NOMO-1 treated with dmso at 0.1 percent for 144 hours (cell line): ENCODE results near the gene VGLL2.

Experiments
- DNase-seq: peaks from one replicate; lab custom pipeline; 2025; ENCODE audit not compliant: unreplicated experiment; lab: John Stamatoyannopoulos, UW

Gene VGLL2

DNA sequence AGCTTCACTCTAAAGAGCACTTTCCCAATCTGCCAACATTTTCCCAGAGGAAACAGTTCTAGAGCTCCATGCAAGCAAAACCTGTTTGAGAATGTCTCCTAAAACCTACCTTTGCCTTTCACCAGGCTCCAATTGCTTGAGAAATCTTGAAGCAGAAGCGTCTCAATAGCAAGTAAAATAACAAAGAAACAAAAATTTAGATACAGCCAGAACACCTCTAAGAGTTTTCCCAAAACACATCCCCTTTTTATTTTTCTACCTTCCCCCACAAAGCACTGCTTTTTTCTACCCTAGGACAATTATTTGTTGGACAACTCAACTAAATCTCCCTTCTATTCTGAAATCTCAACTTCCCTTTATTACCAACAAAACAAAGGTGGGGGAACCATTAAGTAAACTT, 3.6 kb downstream of the VGLL2 start:
- no peak for DNase-seq

DNA sequence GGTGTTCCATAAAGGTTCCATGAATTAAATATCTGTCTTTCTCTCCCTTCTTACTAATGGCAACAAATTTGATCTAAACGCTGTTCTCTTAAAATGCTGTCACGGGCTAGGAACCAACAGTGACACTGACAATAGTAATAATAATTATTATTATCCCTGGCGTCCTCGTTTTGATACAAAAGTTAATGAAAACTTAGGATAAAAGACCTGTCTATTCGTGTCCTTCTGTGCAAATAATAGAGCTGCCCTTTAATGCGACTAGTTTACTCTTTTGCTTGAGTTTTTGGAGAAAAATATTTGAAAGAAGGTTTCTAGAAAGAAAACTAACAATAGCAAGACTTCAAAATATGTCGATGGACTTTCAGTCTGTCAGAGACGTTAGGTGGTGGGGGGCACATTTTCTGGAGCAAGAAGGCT, 4.3 kb downstream of the VGLL2 start:
- no peak for DNase-seq

DNA sequence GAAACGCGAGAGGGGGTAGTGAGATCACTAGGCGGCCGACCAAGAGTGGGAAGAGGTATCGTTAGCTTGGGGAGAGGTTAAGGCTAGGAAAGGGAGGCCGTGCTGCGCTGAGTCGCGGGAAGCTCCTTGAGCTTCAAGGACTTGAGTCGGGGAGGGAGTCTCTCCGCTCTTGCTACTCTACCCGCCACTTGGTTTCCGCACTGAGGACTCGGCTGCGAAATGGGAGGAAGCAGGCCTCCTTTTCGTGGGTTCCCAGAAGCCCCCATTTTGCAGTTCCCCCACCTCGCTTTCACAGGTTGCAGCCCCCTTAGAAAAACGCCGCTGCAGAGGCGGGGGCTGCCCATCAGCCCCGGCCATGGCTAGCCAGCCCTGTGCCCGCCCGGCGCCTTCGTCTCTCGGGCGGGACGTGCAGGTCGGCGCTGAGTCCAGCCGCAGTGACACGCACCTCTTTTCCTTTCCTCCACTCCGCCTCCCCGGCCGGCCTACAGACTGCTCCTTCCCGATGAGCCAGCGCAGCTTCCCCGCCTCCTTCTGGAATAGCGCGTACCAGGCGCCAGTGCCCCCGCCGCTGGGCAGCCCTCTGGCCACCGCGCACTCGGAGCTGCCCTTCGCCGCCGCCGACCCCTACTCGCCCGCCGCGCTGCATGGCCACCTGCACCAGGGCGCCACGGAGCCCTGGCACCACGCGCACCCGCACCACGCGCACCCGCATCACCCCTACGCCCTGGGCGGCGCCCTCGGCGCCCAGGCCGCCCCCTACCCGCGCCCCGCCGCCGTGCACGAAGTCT, 4.9 kb downstream of the VGLL2 start:
- DNase-seq = no peak

DNA sequence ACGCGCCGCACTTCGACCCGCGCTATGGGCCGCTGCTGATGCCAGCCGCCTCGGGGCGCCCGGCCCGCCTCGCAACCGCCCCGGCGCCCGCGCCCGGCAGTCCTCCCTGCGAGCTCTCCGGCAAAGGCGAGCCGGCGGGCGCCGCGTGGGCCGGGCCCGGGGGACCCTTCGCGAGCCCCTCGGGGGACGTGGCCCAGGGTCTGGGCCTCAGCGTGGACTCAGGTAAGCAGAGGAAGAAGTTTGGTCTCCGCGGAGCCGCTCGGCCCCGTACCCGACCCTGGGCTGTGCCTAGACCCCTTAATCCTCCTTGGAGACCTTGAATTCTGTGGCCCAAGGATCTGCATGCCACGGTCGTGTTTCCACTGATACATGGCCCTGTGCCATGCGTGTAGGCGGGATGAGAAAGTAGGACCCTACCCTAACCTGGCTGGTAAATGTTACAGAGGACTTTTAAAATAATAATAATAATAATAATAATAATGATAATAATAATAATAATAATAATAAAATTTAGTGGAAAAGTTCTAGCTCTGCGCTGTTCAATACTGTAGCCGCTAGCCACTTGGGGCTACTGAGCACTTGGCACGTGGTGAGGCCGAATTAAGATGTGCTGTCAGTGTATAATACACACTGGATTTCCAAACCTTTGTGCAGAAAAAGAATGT, 5.6 kb downstream of the VGLL2 start:
- DNase-seq = no peak

DNA sequence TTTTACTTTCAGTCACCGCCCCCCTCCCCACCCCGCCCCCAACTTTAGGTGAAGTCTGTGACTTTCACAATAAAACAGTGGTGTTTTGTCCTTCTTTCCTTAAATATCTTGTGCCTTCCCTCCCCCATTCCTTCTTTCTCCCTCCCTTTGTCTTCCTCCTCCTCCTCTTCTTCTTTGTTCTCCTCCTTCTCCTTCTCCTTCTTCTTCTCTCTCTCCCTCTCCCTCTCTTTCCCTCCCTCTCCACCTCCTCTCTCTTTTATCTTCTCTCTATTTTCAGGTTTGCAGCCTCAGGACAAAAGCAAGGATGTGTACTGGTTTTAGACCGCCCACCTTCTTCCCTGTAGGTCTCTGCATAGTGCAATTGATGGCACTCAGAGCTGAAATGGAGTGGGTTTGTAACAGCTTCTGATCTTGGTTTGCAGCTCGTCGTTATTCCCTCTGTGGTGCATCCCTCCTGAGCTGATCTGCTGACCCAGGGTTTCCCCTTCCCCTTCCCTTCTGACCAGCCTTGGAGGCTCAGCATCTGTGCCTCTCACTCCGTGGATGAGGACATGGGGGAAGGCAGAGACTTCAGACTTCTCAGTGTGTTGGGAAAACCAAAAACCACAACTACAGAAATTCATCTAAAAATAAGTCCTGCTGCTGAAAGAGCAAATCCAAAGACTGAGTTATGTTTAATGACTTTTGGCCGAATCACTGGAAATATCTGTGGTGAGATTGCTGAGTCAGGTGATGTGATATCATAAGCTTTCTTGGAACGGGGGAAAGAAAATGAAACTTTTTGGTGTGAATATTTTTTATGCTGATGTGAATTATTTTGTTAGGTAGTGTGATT, 6.9 kb downstream of the VGLL2 start:
- DNase-seq = no peak

DNA sequence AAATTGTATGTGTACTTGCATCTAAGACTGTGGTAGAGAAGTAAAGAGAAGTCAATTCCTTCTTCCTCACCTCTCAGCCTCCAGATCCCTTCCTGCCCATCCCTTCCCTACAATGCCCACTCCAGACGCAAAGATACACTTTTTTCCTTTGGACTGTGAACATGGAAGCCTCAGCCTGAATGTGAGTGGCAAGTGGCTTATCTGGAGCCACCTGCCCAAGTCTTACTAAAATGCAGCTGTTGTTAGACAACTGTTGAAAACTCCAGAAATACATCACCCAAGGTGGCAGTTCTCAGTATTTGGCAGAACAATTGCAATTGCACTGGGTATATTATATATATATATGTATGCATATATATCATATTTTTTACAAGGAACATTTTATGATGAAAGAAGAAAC, 7.5 kb downstream of the VGLL2 start:
- DNase-seq = no peak

DNA sequence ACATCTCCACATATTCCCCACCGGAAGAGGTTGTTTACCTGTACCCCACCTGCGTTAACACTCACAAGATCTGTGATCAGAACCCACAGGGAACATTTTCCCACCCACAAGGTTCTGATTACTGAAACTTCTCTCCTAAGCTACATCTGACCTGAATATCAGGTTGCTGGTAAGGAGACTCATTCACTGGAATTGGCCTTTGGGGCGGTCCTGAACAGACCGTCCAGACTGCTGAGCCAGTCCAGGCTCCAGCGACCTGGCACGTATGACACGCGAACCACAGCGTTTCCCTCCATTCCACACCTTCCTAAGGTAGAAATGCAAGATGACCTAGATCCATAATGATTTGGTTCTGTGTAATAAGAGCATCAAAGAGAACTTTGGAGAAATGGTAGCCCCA, 9.8 kb downstream of the VGLL2 start:
- DNase-seq = no peak

DNA sequence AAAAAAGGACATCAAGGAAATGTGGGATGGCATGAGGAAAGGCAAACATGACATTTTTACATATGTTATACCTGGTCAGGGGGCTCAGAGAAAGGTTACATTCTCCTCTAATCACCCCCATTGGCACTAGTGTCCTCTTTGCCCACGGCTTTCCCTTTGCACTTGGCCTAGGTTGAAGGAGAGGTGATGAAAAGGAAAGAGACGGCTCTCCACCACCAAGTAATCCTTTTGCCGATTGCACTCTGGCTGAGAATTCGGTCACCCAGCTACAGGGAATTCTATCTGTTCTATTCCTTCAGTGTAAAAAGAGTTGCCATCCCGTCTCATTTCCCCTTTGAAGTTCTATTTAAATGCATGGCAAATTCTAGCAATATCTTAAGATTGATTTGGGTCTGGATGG, 10.4 kb downstream of the VGLL2 start:
- DNase-seq = no peak

DNA sequence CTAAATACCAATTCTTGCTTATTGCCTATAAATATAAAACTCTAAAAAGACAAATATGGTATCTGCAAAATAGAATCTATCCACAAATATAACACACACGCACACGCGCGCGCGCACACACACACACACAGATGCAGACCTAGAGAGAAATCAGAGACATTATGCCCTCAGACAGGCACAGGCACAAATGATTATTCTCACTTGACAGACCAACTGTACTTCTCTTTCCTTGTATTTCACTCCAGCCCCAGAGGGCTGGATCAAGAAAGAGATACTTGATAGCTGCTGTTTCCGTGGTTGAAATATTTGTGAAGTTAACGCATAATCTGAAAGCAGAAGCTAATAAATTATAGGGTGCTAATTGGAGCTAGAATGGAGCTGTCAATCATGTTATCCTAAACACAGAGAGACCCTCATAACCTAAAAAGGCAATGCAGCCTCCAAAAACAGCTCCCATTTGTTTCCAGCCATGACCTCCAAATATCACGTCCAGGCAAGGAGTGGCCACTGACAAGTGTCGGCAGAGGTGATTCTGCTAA, 11.5 kb downstream of the VGLL2 start:
- no peak for DNase-seq

DNA sequence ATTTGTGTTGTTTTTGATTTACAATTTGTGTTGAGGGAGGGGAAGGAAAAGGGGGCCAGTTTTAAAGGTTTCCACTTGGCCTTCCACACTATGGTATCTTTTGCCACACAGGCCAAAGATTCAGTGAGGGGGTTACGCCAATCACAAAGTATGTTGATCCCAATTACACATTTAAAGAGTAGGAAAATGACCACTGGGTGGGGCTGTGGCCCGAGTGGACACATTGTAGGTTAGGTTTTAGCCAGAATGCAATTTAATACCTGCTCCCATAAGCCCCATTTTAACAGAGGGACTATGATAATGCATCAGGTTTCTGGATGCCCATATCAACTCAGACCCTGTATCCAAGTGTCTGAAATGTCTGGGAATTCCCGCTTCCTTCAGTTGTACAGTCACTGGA, 15.6 kb downstream of the VGLL2 start:
- no peak for DNase-seq

DNA sequence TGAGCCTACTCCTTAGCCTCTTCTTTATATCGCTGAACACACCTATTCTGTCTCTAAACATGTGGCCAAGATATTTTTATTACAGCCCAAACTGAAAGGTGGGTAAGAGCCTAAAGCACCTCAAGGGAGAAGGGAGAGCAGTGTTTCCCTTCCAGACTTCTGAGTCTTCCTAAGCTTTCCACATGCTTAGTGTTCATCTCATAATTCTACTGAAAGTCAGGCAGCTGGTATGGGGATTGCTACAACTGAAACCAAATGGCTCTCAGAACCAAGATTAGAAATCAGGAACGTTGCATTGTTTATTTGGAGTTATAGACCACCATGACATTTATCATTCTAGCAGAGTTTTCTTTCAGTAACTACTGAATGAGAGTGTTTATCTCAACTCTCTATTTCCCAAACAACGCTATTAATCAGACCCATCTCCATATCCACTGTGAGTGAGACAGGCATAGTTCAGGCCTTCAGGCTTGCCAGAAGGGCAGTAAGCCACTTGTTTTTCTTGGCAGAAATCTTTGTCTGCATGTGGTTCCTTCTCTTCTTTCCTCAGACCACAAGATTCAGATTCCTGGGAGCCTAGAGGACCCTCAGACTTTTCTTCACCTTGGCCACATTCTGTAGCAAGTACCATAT, 22.8 kb downstream of the VGLL2 start:
- no peak for DNase-seq

DNA sequence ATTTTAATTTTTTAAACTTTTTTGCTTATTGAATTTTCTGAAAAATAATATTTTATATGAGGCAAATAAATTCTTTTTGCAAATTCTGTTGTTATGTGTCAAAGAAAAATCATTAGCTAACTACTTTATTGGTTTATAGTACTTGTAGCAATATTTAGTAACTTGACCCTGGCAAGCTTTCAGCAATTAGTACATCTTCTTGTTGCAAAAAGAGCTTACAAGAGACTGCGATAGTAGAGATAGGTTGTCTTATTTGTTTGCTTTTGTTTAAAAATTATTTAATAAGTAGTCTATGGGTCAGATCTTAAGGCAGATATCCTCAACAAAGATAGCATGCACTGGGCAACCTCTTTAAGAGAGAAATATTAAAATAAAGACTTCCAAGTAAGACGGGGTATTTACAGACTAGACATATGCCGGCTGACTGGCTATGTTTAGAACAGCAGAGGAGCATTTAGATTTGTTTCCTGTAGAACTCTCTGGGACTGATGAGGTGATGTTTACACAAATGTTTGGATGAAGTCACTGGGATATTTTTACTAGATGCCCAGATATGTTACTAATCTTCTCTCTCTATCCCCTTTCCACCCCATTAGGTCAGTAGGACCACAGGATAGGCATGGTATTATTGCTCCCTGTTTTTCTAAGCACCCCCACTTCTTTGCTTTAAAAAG, 25.0 kb downstream of the VGLL2 start:
- DNase-seq = no peak

DNA sequence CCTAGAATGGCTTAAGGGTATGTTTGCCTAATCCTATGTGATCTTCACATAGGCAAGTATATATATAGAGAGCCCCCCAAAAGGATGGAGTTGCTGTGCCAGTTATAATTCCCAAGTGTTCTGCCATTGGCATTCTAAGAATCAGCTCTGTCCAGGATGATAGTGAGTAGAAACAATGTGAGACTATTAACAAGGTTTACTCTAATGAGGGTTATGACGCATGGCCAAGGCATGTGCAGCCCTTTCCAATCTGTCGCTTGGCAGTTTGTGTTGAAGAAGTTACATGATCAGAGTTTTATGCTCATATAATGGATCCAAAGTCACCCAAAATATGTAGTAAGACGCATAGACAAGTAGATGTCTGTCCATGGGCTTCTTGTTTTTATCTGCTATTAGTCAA, 33.6 kb downstream of the VGLL2 start:
- DNase-seq = no peak

DNA sequence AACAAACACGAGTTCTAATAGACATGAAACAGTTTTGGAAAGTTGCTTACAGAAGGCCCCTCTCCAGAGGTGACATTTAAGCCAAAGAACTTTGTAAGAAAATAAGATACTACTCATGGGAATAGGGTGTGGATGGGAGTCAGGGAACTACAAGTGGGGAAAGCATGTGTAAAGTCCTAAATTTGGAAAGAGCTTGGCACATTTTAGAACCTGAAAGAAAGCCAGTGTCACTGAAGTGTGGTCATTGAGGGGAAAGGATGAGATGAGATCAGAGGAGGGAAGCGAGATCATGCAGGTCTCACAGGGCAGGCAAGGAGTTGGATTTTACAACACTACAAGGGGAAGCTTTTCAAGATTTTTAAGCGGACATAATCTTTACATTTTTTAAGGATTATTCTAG, 38.0 kb downstream of the VGLL2 start:
- DNase-seq = no peak

DNA sequence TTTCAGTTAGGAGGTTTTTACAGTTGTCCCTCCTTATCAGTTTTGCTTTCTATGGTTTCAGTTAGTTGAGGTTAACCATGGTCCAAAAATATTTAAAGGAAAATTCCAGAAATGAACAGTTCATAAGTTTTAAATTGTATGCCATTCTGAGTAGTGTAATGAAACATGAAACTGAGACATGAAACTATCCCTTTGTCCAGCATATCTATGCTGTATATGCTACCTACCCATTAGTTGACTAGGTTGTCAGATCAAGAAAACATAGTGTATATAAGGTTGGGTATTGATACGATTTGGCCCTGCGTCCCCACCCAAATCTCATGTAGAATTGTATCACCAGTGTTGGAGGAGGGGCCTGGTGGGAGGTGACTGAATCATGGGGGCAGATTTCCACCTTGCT, 39.1 kb downstream of the VGLL2 start:
- DNase-seq = no peak

DNA sequence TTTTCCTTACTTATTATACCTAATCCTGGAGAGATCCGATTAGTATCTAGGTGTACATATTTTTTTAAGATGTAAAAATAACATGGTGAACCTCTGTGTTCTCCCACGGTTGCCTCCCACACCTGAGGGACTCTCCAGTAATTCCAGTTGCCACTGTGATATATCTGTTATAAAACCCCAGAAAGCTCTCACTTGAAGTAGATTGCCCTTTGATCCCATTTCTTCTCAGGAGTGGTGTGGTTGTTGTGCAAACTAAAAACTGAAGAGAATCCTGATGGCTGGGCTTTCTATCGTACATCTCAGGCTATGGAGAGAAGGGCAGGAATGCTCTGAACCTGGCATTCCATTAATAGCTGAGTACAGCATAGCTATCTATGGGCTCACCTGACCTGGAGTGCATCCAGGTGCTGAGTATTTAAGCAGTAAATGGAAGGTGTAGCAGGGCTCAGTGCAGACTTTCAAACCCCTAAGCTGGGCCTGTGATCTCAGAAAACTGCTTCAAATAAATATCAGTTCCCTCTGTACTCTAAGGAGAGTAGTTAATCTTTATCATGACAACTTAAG, 41.0 kb downstream of the VGLL2 start:
- DNase-seq = no peak

DNA sequence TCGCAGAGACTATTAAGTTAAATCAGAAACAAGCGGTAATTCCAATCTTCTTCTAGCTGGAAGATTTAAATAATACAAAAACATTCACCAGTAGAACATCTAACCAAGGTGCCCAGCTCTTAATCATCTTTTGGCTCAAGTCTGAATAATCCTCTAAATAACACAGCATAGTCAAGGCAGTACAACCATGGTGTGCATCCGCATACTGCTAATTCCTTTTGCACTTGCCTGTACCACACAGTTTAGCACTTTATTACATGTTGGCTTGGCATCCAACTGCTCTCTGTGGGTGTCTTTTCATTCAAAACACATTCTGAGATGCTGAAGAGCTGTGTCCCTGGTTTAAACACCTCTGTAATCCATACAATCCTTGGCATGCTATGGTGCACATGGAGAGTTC, 42.3 kb downstream of the VGLL2 start:
- DNase-seq = no peak

DNA sequence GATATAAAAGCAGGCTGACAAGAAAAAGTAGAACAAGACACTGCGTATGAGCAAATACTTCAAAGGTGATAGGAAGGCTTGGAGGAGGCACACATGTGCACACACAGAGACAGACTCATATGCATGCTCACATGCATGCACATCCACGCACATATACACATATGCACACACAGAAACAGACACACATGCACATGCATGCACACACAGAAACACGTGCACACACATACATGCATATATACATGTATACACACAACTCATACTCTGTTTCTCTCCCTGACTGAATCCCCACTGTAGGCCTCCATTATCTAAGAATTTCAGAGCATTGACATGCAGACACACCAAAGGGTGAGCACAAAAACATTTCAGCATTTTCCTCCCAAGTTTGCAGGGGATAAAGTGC, 43.7 kb downstream of the VGLL2 start:
- DNase-seq = no peak

DNA sequence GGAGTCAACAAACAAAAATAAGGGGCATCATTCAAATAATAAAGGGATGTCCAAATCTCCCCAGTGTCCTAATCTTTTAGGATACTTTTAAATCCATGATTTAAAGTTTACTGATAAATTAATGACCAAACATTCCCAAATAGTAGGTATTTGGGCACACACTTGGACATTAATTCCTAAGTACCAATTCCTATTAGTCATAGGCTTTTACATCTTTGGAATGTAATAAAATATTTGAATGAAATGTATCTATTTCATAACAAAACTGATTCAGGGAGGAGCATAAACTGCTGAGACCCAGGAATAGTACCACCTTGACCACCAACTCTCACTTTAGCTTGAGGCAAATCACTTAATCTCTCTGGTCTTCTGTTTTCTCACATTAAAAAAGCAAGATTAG, 44.3 kb downstream of the VGLL2 start:
- DNase-seq = no peak

DNA sequence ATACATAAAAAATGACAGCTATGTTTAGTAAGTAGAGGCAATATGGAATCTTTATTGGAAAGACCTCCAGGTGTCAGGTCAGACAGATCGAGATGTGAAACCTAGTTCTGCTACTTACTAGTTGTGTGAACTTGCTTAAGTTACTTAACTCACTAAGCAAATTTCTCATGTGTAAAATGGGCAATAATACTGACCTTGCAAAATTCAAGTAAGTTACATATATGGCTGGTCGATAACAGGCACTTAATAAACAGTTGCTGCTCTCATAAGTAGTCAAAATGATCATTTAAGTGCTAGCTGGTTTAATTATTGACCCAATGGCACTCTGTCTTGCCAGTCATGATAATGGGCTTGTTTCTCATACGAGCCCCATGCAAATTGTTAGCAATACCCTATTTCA, 46.0 kb downstream of the VGLL2 start:
- no peak for DNase-seq
